GM23248 (cell line): ENCODE data around the gene LDLRAD4. TPM values are rescaled to one million over a fixed set of nuclear protein-coding genes. Genes with fewer than 3 reads are reported as not detected.

ENCODE experiments used
- DNase-seq: peaks from one replicate; pipeline ENCODE4 v3.0.0-alpha.2; 2015
- H2AFZ ChIP-seq: fragments of 200-600 bp; sonication (generic); 2 replicates; pipeline ENCODE4 v1.6.1; 2016; ENCODE audit warnings: antibody characterized with exemption
- H3F3A ChIP-seq: fragments of 200-600 bp; sonication (generic); 2 replicates; pipeline ENCODE4 v1.6.1; 2016; ENCODE audit warnings: mild to moderate bottlenecking, antibody characterized with exemption, mixed run types; ENCODE audit not compliant: insufficient read depth
- H3K27ac ChIP-seq: fragments of 200-600 bp; sonication (generic); 2 replicates; pipeline ENCODE4 v1.5.1; 2016; ENCODE audit warnings: mild to moderate bottlenecking
- H3K27me3 ChIP-seq: fragments of 200-600 bp; sonication (generic); replicated peaks from 2 replicates; pipeline ENCODE4 v1.6.1; 2016; ENCODE audit warnings: mild to moderate bottlenecking; ENCODE audit not compliant: insufficient read depth
- H3K36me3 ChIP-seq: fragments of 200-600 bp; sonication (generic); 2 replicates; pipeline ENCODE4 v1.6.1; 2016; ENCODE audit warnings: low read depth, mild to moderate bottlenecking
- H3K4me1 ChIP-seq: fragments of 200-600 bp; sonication (generic); 2 replicates; pipeline ENCODE4 v1.6.1; 2016; ENCODE audit warnings: mild to moderate bottlenecking; ENCODE audit not compliant: insufficient read depth
- H3K4me2 ChIP-seq: fragments of 200-600 bp; sonication (generic); one replicate; pipeline ENCODE4 v1.6.1; 2016; ENCODE audit warnings: mild to moderate bottlenecking; ENCODE audit not compliant: unreplicated experiment
- H3K4me3 ChIP-seq: fragments of 200-600 bp; sonication (generic); 2 replicates; pipeline ENCODE4 v1.5.1; 2016; ENCODE audit warnings: mild to moderate bottlenecking
- H3K79me2 ChIP-seq: fragments of 200-600 bp; sonication (generic); 2 replicates; pipeline ENCODE4 v1.6.1; 2016; ENCODE audit warnings: mild to moderate bottlenecking; ENCODE audit not compliant: insufficient read depth
- H3K9ac ChIP-seq: fragments of 200-600 bp; sonication (generic); 2 replicates; pipeline ENCODE4 v1.6.1; 2016; ENCODE audit warnings: mild to moderate bottlenecking
- H3K9me2 ChIP-seq: fragments of 200-600 bp; sonication (generic); 2 replicates; pipeline ENCODE4 v1.6.1; 2016; ENCODE audit warnings: mixed run types, mild to moderate bottlenecking, moderate library complexity; ENCODE audit not compliant: insufficient read depth
- H3K9me3 ChIP-seq: fragments of 200-600 bp; sonication (generic); one replicate; pipeline ENCODE4 v1.6.1; 2017; ENCODE audit warnings: low read depth
- H4K20me1 ChIP-seq: fragments of 200-600 bp; sonication (generic); 2 replicates; pipeline ENCODE4 v1.6.0; 2016; ENCODE audit not compliant: insufficient read depth
- EZH2 ChIP-seq: fragments of 200-600 bp; sonication (generic); IDR thresholded peaks from 2 replicates; pipeline ENCODE4 v1.6.1; 2018; ENCODE audit warnings: antibody characterized with exemption, mild to moderate bottlenecking; ENCODE audit not compliant: insufficient read depth, poor library complexity, severe bottlenecking
- EZH2phosphoT487 ChIP-seq: fragments of 200-600 bp; sonication (generic); IDR thresholded peaks from 2 replicates; pipeline ENCODE4 v1.6.1; 2018; ENCODE audit warnings: antibody characterized with exemption, moderate library complexity, mild to moderate bottlenecking, low read depth; ENCODE audit not compliant: insufficient read depth
- WGBS, 2 experiments: methylation state at CpG; one replicate each; pipeline ENCODE4 v1.1.6; 2015 to 2017; ENCODE audit warnings: low lambda C conversion rate in 2 of 2, low coverage in 1 of 2; ENCODE audit errors: missing lambda C conversion rate in 2 of 2; 5-methylcytosine and 5-hydroxymethylcytosine counted together
- in situ Hi-C: fragments of 300-500 bp; cut with MboI; formaldehyde crosslinking; loops from 2 replicates; pipeline ENCODE4 v1.15.0; 2020
- polyA plus RNA-seq: library from polyadenylated mRNA; unstranded; fragments of >200 nt; fragmentation: Nextera tagmentation; extraction: Ambion mirVana; gene quantifications from 2 replicates; pipeline ENCODE4 v1.2.1, GENCODE V29; 2016
- total RNA-seq: library from RNA; depleted of rRNA; stranded (reverse); fragments of >200 nt; shearing (Covaris generic); gene quantifications from 2 replicates; pipeline ENCODE4 v1.2.3, GENCODE V29; 2014

The LDLRAD4 gene
- total and polyA plus RNA-seq, 2 experiments from 2014 or later = not detected

DNA sequence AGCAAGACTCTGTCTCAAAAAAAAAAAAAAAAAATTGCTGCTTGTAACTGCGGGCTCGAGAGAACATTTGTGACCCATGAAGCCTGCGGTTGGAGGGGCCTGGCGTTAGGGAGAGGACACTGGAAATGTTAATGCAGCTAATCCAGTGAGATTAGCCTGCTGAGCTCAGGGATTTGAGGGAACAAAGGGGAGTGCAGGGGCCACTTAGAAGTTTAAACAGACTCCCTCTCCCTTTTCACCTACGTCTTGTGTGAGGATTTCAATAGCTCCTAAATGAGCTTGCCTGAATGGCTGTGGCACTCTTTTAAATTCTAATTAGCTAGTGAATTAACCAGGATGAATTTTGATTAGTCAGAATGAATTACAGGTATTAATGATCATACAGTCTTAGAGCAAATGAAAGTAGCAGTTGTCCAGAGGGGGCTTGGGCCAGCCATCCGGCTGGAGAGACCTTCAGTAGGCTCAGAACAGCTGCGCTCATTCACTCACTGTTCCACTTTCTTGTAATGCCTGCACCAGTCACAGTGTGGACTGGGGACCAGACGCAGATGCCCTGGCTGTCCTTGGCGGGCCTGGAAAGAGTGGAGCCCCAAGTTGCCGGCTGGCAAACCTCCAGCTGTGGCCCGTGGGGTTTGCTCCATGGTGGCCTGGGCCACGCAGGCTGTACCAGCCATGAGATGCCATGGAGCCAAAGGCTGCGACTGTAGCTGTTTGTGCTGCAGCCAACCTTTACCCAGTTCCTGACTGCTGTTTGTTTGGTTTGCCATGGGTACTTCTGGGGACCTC is 20.8 kb downstream of the LDLRAD4 start:
- no peaks in the 10 kb centered on the region for H3K9me3 ChIP-seq
- DNase-seq = no peak
- no peaks in the 10 kb centered on the region for H3F3A ChIP-seq
- H3K9me2 ChIP-seq = no peaks in the 10 kb centered on the region
- H4K20me1 ChIP-seq = no peaks in the 10 kb centered on the region
- H3K4me1 ChIP-seq = no peaks in the 10 kb centered on the region
- no peak overlapping the region for H3K27ac ChIP-seq
- peaks cover 11% of the 10 kb centered on the region for H3K27me3 ChIP-seq
- H3K79me2 ChIP-seq = no peaks in the 10 kb centered on the region
- in situ Hi-C loops = no loop called here
- 67 to 72% methylated on average over 13 of the region's 13 CpGs for WGBS, 2 experiments
- H3K9ac ChIP-seq = no peak overlapping the region
- H3K4me3 ChIP-seq = no peak overlapping the region
- TF ChIP-seq EZH2phosphoT487 (no peak), EZH2 (no peak)
- no peaks in the 10 kb centered on the region for H3K36me3 ChIP-seq
- no peak overlapping the region for H2AFZ ChIP-seq
- no peak overlapping the region for H3K4me2 ChIP-seq

DNA sequence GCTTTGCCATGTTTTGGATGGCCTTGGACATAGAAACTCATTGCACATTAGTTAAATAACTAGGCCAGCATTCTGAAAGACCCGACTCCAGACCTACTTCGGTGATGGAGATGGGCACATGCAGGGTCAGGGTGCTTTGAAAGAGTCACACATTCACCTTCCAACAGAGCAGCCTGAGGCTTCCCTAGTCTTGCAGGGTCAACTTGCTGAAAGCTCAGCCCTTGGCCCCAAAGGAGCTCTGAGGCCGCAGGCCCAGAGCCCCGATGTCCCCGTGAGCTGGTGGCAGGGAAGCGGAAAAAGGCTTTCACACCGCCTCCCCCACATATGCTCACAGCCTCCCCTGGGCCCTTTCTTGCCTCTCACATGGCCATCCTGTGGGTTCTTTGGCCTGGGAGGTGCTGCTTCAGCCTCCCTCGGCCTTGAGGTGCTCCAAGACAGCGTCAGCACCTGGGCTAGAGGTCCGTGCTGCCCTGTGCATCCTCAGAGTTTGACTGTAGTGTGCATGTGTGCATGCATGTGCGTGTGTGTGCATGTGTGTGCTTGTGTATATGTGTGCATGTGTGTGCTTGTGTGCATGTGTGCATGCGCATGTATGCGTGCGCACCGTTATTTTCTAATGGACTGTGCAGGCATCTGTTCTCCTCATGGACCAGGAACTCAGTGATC is 21.6 kb downstream of the LDLRAD4 start:
- no peaks in the 10 kb centered on the region for H3K79me2 ChIP-seq
- H4K20me1 ChIP-seq = no peaks in the 10 kb centered on the region
- H3K4me1 ChIP-seq = no peaks in the 10 kb centered on the region
- H2AFZ ChIP-seq = no peak overlapping the region
- peaks cover 10% of the 10 kb centered on the region for H3K27me3 ChIP-seq
- H3F3A ChIP-seq = no peaks in the 10 kb centered on the region
- no peak overlapping the region for H3K4me3 ChIP-seq
- H3K9me2 ChIP-seq = no peaks in the 10 kb centered on the region
- H3K27ac ChIP-seq = no peak overlapping the region
- H3K36me3 ChIP-seq = no peaks in the 10 kb centered on the region
- in situ Hi-C loops = no loop called here
- H3K9me3 ChIP-seq = no peaks in the 10 kb centered on the region
- TF ChIP-seq EZH2phosphoT487 = no peak
- TF ChIP-seq EZH2 = no peak
- no peak overlapping the region for H3K9ac ChIP-seq
- no peak for DNase-seq
- 86 to 89% methylated on average over 15 of the region's 15 CpGs for WGBS, 2 experiments
- H3K4me2 ChIP-seq = no peak overlapping the region

DNA sequence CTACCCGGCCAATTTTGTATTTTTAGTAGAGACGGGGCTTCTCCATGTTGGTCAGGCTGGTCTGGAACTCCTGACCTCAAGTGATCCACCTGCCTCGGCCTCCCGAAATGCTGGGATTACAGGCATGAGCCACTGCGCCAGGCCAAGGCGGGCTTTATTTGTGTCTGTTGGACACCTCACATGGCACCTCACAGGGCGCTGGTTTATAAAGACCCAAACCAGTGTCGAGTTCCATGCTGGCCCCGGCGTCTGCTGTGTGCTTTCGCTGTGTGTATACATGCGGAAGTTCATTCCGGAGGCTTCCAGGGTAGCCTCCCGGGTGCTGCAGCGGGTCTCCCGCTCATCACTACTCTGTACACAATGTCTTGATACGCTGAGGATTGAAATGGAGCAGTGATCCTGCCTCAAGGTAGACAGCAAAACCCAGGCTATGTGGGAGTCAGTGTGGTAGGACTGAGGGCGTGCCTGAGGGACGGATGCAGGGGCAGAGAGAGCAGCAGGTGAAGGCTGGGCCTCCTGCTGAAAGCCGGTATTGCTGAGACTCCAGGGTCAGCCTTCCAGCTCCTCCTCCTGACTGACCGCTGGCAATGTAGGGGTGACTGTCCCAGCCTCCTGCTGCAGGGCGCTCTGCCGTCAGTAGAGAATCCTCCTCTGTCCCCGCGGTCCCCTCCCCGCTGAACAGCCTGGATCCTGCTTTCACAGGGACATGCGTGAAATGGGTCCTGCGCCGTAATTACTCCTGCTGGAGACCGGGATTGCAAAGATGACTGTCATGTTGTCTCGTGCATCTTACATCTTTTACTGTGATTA is 22.7 kb downstream of the LDLRAD4 start:
- no peaks in the 10 kb centered on the region for H3K79me2 ChIP-seq
- no peak for TF ChIP-seq EZH2
- TF ChIP-seq EZH2phosphoT487 = no peak
- in situ Hi-C loops = no loop called here

DNA sequence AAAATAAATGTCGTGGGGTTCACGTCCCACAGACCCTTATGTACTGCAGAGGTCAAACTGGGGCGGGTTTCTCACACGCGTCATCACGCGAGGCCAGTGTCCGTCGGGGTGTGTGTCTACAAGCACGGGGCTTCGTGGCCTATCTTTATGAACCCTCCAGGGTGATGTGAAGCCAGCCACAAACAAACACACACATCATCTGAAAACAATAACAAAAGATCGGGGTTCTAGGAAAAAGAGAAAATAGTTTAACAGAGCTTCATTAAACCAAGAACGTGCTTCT is 23.3 kb downstream of the LDLRAD4 start:
- Histone ChIP-seq H3K4me3 (no peak overlapping the region), H3F3A (no peaks in the 10 kb centered on the region), H3K27me3 (no peaks in the 10 kb centered on the region; the same call in 1 of the 2 replicates), H3K4me2 (no peak overlapping the region), H3K9me2 (no peaks in the 10 kb centered on the region), H2AFZ (no peak overlapping the region), H3K9ac (no peak overlapping the region), H3K79me2 (no peaks in the 10 kb centered on the region), H3K4me1 (no peaks in the 10 kb centered on the region), H3K27ac (no peak overlapping the region), H4K20me1 (no peaks in the 10 kb centered on the region), H3K36me3 (no peaks in the 10 kb centered on the region), H3K9me3 (no peaks in the 10 kb centered on the region)
- WGBS, 2 experiments = 85% methylated on average over 13 of the region's 13 CpGs
- no peak for DNase-seq
- TF ChIP-seq EZH2phosphoT487 (no peak), EZH2 (no peak)
- in situ Hi-C loops = no loop called here

More for the DNA sequence above, 22.7 kb downstream of the LDLRAD4 start:
- no peaks in the 10 kb centered on the region for H3K9me2 ChIP-seq
- no peaks in the 10 kb centered on the region; the same call in 1 of the 2 replicates for H3K27me3 ChIP-seq
- H4K20me1 ChIP-seq = no peaks in the 10 kb centered on the region
- WGBS, 2 experiments = 75 to 76% methylated on average over 31 of the region's 31 CpGs
- no peaks in the 10 kb centered on the region for H3K4me1 ChIP-seq
- no peaks in the 10 kb centered on the region for H3K36me3 ChIP-seq
- no peak overlapping the region for H3K27ac ChIP-seq
- H3K9ac ChIP-seq = no peak overlapping the region
- no peak overlapping the region for H3K4me3 ChIP-seq
- no peaks in the 10 kb centered on the region for H3F3A ChIP-seq
- H3K9me3 ChIP-seq = no peaks in the 10 kb centered on the region
- no peak overlapping the region for H2AFZ ChIP-seq
- H3K4me2 ChIP-seq = no peak overlapping the region
- DNase-seq = no peak
